OCI-LY7 (cell line): ENCODE measurements around the gene GADD45GIP1. TPM values are rescaled to one million over a fixed set of nuclear protein-coding genes. Genes with fewer than 3 reads are reported as not detected.

Source experiments
- BruUV-seq: library from RNA; stranded (reverse); fragments of 400-500 nt; replicated peaks from 2 replicates; lab custom pipeline; 2021; lab: Mats Ljungman, UMichigan
- CTCF ChIA-PET: fragments of 300-600 bp; sonication (Branson Sonifier 250); formaldehyde crosslinking; loops from one replicate; lab custom pipeline; 2022; ENCODE audit warnings: antibody characterized with exemption; ENCODE audit not compliant: unreplicated experiment; lab: Charles Lee
- POLR2A ChIA-PET: fragments of 300-600 bp; sonication (Branson Sonifier 250); formaldehyde crosslinking; loops from one replicate; lab custom pipeline; 2022; ENCODE audit warnings: antibody characterized with exemption; lab: Charles Lee
- DNase-seq: peaks from one replicate; pipeline ENCODE4 v3.0.0-alpha.2; 2015; ENCODE audit warnings: low spot score
- H2AFZ ChIP-seq: fragments of 200-600 bp; sonication (generic), shearing (Covaris generic); 2 replicates; pipeline ENCODE4 v1.6.1; 2014; ENCODE audit warnings: mild to moderate bottlenecking, antibody characterized with exemption, low read length, moderate library complexity
- H3K27ac ChIP-seq: fragments of 200-600 bp; sonication (generic); 2 replicates; pipeline ENCODE4 v1.5.1; 2014; ENCODE audit warnings: mixed run types, low read depth, mild to moderate bottlenecking, moderate library complexity, low read length, inconsistent platforms; ENCODE audit not compliant: poor library complexity, severe bottlenecking
- H3K36me3 ChIP-seq: fragments of 200-600 bp; sonication (generic); 2 replicates; pipeline ENCODE4 v1.6.1; 2014; ENCODE audit warnings: mild to moderate bottlenecking, antibody characterized with exemption, low read length, moderate library complexity, mixed read lengths; ENCODE audit not compliant: insufficient read depth
- H3K4me1 ChIP-seq: fragments of 200-600 bp; sonication (generic); 2 replicates; pipeline ENCODE4 v1.5.1; 2014; ENCODE audit warnings: mild to moderate bottlenecking, low read length; ENCODE audit not compliant: insufficient read depth, poor library complexity, severe bottlenecking
- H3K4me2 ChIP-seq: fragments of 200-600 bp; sonication (generic); 2 replicates; pipeline ENCODE4 v1.6.1; 2014; ENCODE audit warnings: mild to moderate bottlenecking, low read length
- H3K4me3 ChIP-seq: fragments of 200-600 bp; sonication (generic); 2 replicates; pipeline ENCODE4 v1.5.1; 2014; ENCODE audit warnings: mild to moderate bottlenecking, low read depth, low read length; ENCODE audit not compliant: poor library complexity, severe bottlenecking
- H3K79me2 ChIP-seq: fragments of 200-600 bp; sonication (generic); 2 replicates; pipeline ENCODE4 v1.6.1; 2016; ENCODE audit warnings: low read depth, mild to moderate bottlenecking, low read length, moderate library complexity, mixed read lengths; ENCODE audit not compliant: insufficient read depth
- H3K9me2 ChIP-seq: fragments of 200-600 bp; sonication (generic); 2 replicates; pipeline ENCODE4 v1.6.1; 2016; ENCODE audit warnings: mild to moderate bottlenecking, low read length, mixed read lengths; ENCODE audit not compliant: insufficient read depth
- H3K9me3 ChIP-seq: fragments of 200-600 bp; sonication (generic); 2 replicates; pipeline ENCODE4 v1.6.1; 2014; ENCODE audit warnings: mild to moderate bottlenecking, mixed run types, low read length, mixed read lengths
- H4K20me1 ChIP-seq: fragments of 200-600 bp; sonication (generic); 2 replicates; pipeline ENCODE4 v1.6.1; 2014; ENCODE audit warnings: mild to moderate bottlenecking, antibody characterized with exemption, low read length, moderate library complexity, mixed read lengths; ENCODE audit not compliant: insufficient read depth
- CTCF ChIP-seq: fragments of 200-600 bp; sonication (generic); conservative IDR thresholded peaks from 2 replicates; pipeline ENCODE4 v1.5.1; 2014; ENCODE audit warnings: mild to moderate bottlenecking, antibody characterized with exemption, low read length, moderate library complexity, mixed read lengths
- EZH2phosphoT487 ChIP-seq: fragments of 200-600 bp; sonication (generic); IDR thresholded peaks from 2 replicates; pipeline ENCODE4 v1.6.1; 2018; ENCODE audit warnings: low read depth, borderline replicate concordance, mild to moderate bottlenecking, mixed run types, antibody characterized with exemption, low read length, moderate library complexity, mixed read lengths
- intact Hi-C: fragments of 100-400 bp; cut with micrococcal nuclease; formaldehyde crosslinking; loops from one replicate; pipeline ENCODE4 v1.10.0; 2022; ENCODE audit not compliant: unreplicated experiment
- total RNA-seq, 2 experiments: library from RNA; depleted of rRNA in 1 of 2; stranded (reverse); fragments of >200 nt in 1 of 2; shearing (Covaris generic) in 1 of 2; gene quantifications; 2 replicates each; pipeline ENCODE4 v1.2.3, GENCODE V29; 2014 to 2022

GADD45GIP1 gene
- total RNA-seq, 2 experiments from 2014 or later: 29.5 to 32.4 TPM

- Histone ChIP-seq H3K36me3 (peaks cover 90% of the 10 kb centered on the region), H3K4me3 (no peak overlapping the region), H3K9me3 (no peaks in the 10 kb centered on the region), H3K4me2 (peak overlapping the region; percentile 58; the same call in 1 of the 2 replicates), H4K20me1 (peaks cover 31% of the 10 kb centered on the region), H2AFZ (no peak overlapping the region), H3K27ac (peak overlapping the region; percentile 51), H3K9me2 (no peaks in the 10 kb centered on the region), H3K79me2 (peaks cover 56% of the 10 kb centered on the region), H3K4me1 (peaks cover 69% of the 10 kb centered on the region)
- TF ChIP-seq EZH2phosphoT487 (no peak), CTCF (no peak)
- no peak for DNase-seq
- intact Hi-C loops: no loop called here
- BruUV-seq: no TSS peak
- ChIA-PET POLR2A (no interaction called here), CTCF (interaction anchor here (0.5 kb wide), 1 partner anchor 33 kb away, joined by 3 read pairs; no protein-coding TSS in a partner anchor)
These were observed 12.8 kb downstream of the GADD45GIP1 start for GRCh38 chr19:12944104-12944674.

DNA sequence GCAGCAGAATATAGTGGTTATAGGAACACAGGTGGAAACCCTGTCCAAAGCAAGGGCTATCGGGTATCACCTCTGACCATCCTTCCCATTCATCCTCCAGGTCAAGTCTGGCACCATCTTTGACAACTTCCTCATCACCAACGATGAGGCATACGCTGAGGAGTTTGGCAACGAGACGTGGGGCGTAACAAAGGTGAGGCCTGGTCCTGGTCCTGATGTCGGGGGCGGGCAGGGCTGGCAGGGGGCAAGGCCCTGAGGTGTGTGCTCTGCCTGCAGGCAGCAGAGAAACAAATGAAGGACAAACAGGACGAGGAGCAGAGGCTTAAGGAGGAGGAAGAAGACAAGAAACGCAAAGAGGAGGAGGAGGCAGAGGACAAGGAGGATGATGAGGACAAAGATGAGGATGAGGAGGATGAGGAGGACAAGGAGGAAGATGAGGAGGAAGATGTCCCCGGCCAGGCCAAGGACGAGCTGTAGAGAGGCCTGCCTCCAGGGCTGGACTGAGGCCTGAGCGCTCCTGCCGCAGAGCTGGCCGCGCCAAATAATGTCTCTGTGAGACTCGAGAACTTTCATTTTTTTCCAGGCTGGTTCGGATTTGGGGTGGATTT lies 13.5 kb downstream of the GADD45GIP1 start:
- Histone ChIP-seq H3K9me2 (no peaks in the 10 kb centered on the region), H3K79me2 (peaks cover 62% of the 10 kb centered on the region), H3K4me2 (peak overlapping the region; percentile 58), H3K4me1 (peaks cover 69% of the 10 kb centered on the region), H3K36me3 (peaks cover 90% of the 10 kb centered on the region), H4K20me1 (peaks cover 37% of the 10 kb centered on the region), H3K4me3 (peak overlapping the region; percentile 20), H3K9me3 (no peaks in the 10 kb centered on the region), H3K27ac (peak overlapping the region; percentile 51), H2AFZ (no peak overlapping the region)
- ChIA-PET POLR2A (no interaction called here), CTCF (interaction anchor here (0.5 kb wide), 1 partner anchor 34 kb away, joined by 3 read pairs; no protein-coding TSS in a partner anchor)
- TF ChIP-seq EZH2phosphoT487 (no peak), CTCF (no peak)
- no peak for DNase-seq
- intact Hi-C loops: no loop called here
- BruUV-seq: TSS peak; percentile 24

DNA sequence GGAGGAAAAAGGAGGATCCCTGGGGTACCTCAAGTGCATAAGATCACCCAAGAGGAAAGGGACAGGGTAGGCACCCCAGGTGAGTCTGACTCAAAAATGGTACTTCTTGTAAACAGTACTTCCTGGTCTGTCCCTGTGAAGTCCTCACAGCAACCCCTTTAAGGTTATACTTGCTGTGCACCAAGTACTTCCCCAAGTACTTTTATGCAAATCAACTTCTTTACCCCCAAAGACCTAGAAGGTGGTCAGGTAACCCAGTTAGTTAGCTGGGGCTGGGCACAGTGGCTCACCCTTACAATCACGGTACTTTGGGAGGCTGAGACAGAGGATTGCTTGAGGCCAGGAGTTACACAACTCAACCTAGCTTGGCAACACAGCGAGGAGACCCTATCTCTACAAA lies 16.1 kb downstream of the GADD45GIP1 start:
- no peak for DNase-seq
- H3K4me3 ChIP-seq: peak overlapping the region; percentile 98
- H3K27ac ChIP-seq: peak overlapping the region; percentile 63
- H3K4me1 ChIP-seq: peaks cover 77% of the 10 kb centered on the region
- no peak overlapping the region for H2AFZ ChIP-seq
- intact Hi-C loops: no loop called here
- H3K9me2 ChIP-seq: no peaks in the 10 kb centered on the region
- H4K20me1 ChIP-seq: peaks cover 27% of the 10 kb centered on the region
- peaks cover 43% of the 10 kb centered on the region for H3K79me2 ChIP-seq
- BruUV-seq: no TSS peak
- no peaks in the 10 kb centered on the region for H3K9me3 ChIP-seq
- TF ChIP-seq CTCF: no peak
- CTCF ChIA-PET: no interaction called here
- peaks cover 69% of the 10 kb centered on the region for H3K36me3 ChIP-seq
- POLR2A ChIA-PET: interaction anchor here (0.7 kb wide), 2 partner anchors 58 to 148 kb away, joined by 3 to 4 read pairs; no protein-coding TSS in a partner anchor
- H3K4me2 ChIP-seq: peak overlapping the region; percentile 92
